Measurements from ENCODE around the gene PGAP6.

DNA sequence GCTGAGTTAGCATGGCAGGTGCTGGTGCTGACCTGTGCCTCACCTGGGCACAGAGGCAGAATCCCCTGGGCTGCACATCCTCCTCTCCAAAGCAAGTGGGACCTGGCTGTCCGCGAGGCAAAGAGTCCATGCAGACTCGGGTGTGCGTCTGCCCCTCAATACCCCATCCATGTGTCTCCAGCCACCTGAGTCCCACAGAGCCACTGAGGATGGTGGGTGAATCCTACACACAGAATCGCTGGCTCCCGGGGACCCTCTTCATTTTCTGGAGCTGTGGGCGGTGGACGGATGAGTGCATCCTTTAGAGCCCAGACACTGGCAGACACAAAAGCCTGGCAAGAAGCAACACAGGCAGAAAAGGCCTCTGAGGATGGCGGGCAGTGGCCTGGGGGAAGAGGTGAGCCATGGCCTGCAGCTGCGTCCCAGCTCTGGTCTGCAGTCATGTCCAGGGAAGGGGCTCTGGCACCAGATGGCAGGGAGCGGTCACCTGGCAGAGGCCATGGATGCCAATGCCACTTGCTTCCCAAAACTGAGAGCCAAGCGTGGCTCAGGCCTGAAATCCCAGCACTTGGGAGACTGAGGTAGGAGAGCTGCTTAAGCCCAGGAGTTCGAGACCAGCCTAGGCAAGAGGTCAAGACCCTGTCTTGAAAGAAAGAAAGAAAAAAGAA lies 59.2 kb downstream of the PGAP6 start:
- TF ChIP-seq EZH2phosphoT487 (IDR thresholded peaks at IDR 0.05; ENCODE audit: low read length): no peak
- TF ChIP-seq, protein P1, sequence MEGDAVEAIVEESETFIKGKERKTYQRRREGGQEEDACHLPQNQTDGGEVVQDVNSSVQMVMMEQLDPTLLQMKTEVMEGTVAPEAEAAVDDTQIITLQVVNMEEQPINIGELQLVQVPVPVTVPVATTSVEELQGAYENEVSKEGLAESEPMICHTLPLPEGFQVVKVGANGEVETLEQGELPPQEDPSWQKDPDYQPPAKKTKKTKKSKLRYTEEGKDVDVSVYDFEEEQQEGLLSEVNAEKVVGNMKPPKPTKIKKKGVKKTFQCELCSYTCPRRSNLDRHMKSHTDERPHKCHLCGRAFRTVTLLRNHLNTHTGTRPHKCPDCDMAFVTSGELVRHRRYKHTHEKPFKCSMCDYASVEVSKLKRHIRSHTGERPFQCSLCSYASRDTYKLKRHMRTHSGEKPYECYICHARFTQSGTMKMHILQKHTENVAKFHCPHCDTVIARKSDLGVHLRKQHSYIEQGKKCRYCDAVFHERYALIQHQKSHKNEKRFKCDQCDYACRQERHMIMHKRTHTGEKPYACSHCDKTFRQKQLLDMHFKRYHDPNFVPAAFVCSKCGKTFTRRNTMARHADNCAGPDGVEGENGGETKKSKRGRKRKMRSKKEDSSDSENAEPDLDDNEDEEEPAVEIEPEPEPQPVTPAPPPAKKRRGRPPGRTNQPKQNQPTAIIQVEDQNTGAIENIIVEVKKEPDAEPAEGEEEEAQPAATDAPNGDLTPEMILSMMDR (IDR thresholded peaks at IDR 0.05; ENCODE audit: low read length): no peak
- no peak for TF ChIP-seq EZH2 (optimal IDR thresholded peaks at IDR 0.05; ENCODE audit: low read depth, low read length)

All from MM.1S (cell line).